ENCODE results near the gene CEP295NL. TPM values are rescaled to one million over a fixed set of nuclear protein-coding genes. Genes with fewer than 3 reads are reported as not detected.

The CEP295NL gene
- total RNA-seq, 1 experiment from 2014 or later, result 1.9 TPM

- Histone ChIP-seq H3K4me3 (replicated peaks in 1 of 2; ENCODE audit: low read depth in 1 of 2, low read length in 2 of 2) (peak overlapping the region in 1 of 2 experiments; percentile 27; a peak in 2 of 4 replicates), H3K4me1 (ENCODE audit: control insufficient read depth in 1 of 2, insufficient read depth in 2 of 2, low read length in 2 of 2) (peaks cover 26 to 76% of the 10 kb centered on the region in 2 experiments), H3K4me2 (ENCODE audit: low read length) (peak overlapping the region; percentile 71), H3K36me3 (ENCODE audit: control insufficient read depth in 1 of 2, insufficient read depth in 2 of 2, low read length in 2 of 2) (no peaks in the 10 kb centered on the region), H3K27ac (ENCODE audit: low read depth, low read length) (peak overlapping the region; percentile 40; the same call in 1 of the 2 replicates), H3K9me3 (ENCODE audit: control insufficient read depth in 1 of 2, insufficient read depth in 1 of 2, low read depth in 1 of 2, low read length in 2 of 2) (no peaks in the 10 kb centered on the region), H3K9me2 (ENCODE audit: insufficient read depth) (no peaks in the 10 kb centered on the region), H2AFZ (ENCODE audit: low read depth, low read length, poor library complexity, severe bottlenecking) (peak overlapping the region; percentile 68), H3K9ac (ENCODE audit: low read length) (peak overlapping the region; percentile 48), H4K20me1 (ENCODE audit: insufficient read depth) (no peaks in the 10 kb centered on the region), H3K27me3 (ENCODE audit: insufficient read depth, low read length) (no peaks in the 10 kb centered on the region), H3K79me2 (ENCODE audit: insufficient read depth, low read length) (no peaks in the 10 kb centered on the region)
- DNase-seq (ENCODE audit: low read depth, low spot score), result no peak
- RAD21 ChIA-PET (ENCODE audit: low non-redundant PET in 1 of 2, low total read pairs in 2 of 2, uncharacterized antibody in 2 of 2, unreplicated experiment in 2 of 2), result interaction anchor here in 1 of 2 experiments (0.7 kb wide), 1 partner anchor 48 kb away, joined by 3 read pairs; no protein-coding TSS in a partner anchor
- intact Hi-C loops (cut with micrococcal nuclease), result no loop called here
- peak; percentile 41 for ATAC-seq
- CTCF ChIA-PET, result interaction anchor here (1.1 to 1.6 kb wide), 2 partner anchors 38 to 68 kb away, joined by 5 to 6 read pairs; no protein-coding TSS in a partner anchor
- POLR2A ChIA-PET, result interaction anchor here (1.0 to 2.2 kb wide), 2 partner anchors 10 to 11 kb away, joined by 4 to 12 read pairs; no protein-coding TSS in a partner anchor
- peak; percentile 15; the same call in 1 of the 2 replicates for TF ChIP-seq MAX (IDR thresholded peaks at IDR 0.05)
- TF ChIP-seq REST (IDR thresholded peaks at IDR 0.05; ENCODE audit: low read depth), result no peak
- no TSS peak for BruUV-seq (replicated peaks)
Observed at GRCh38 chr17:78933959-78934568, 31.1 kb upstream of the CEP295NL start.

Data from HCT116 (cell line).